H1 (cell line): Measurements from ENCODE around the gene TMEM132A. TPM values are rescaled to one million over a fixed set of nuclear protein-coding genes. Genes with fewer than 3 reads are reported as not detected.

Experiments used
- CTCF ChIA-PET: fragments of 300-600 bp; sonication (Branson Sonifier 250); formaldehyde crosslinking; loops from one replicate; lab custom pipeline; 2021; ENCODE audit not compliant: partially characterized antibody; lab: Charles Lee
- POLR2A ChIA-PET: fragments of 300-600 bp; sonication (Branson Sonifier 250); formaldehyde crosslinking; loops from one replicate; lab custom pipeline; 2021; ENCODE audit warnings: inconsistent platforms; ENCODE audit not compliant: partially characterized antibody; lab: Charles Lee
- DNase-seq, 2 experiments: peaks; one replicate each; pipeline versions ENCODE4 v3.0.0 to v3.0.0-alpha.2; 2010 to 2022; ENCODE audit warnings: low spot score in 2 of 2, low read depth in 1 of 2, mixed read lengths in 1 of 2
- FAIRE-seq: peaks from 2 replicates; lab custom pipeline; 2011; peaks lifted over from hg19 to GRCh38; lab: Jason Lieb, UNC
- H2AFZ ChIP-seq: 2 replicates; pipeline ENCODE4 v1.8.1; 2012; ENCODE audit warnings: low read length, inconsistent platforms
- H2AK5ac ChIP-seq: 2 replicates; pipeline ENCODE4 v1.6.1; 2013; ENCODE audit warnings: low read depth, low read length
- H2BK120ac ChIP-seq: replicated peaks from 2 replicates; pipeline ENCODE3; 2013; ENCODE audit warnings: low read depth, low read length, inconsistent platforms
- H2BK12ac ChIP-seq: 2 replicates; pipeline ENCODE4 v1.6.1; 2013; ENCODE audit warnings: low read depth, low read length
- H2BK15ac ChIP-seq: 2 replicates; pipeline ENCODE4 v1.6.1; 2013; ENCODE audit warnings: low read length
- H2BK20ac ChIP-seq: 2 replicates; pipeline ENCODE4 v1.6.1; 2013; ENCODE audit warnings: low read length
- H2BK5ac ChIP-seq: 2 replicates; pipeline ENCODE4 v1.6.1; 2013; ENCODE audit warnings: low read depth, low read length
- H3K14ac ChIP-seq: 2 replicates; pipeline ENCODE4 v1.6.1; 2013; ENCODE audit warnings: inconsistent platforms; ENCODE audit not compliant: insufficient read length
- H3K18ac ChIP-seq: 2 replicates; pipeline ENCODE4 v1.6.1; 2013; ENCODE audit warnings: low read length; ENCODE audit errors: extremely low read depth
- H3K23ac ChIP-seq: 2 replicates; pipeline ENCODE4 v1.6.1; 2013; ENCODE audit warnings: inconsistent platforms; ENCODE audit not compliant: insufficient read length
- H3K23me2 ChIP-seq: 2 replicates; pipeline ENCODE4 v1.6.1; 2013; ENCODE audit warnings: low read depth, low read length
- H3K27ac ChIP-seq: 2 replicates; pipeline ENCODE4 v1.6.1; 2011; ENCODE audit warnings: low read depth, low read length, inconsistent platforms
- H3K27me3 ChIP-seq, 4 experiments: replicated peaks in 1 of 4; 1 replicate in 1 of 4; 2 replicates in 3 of 4; pipeline versions ENCODE4 v1.6.1 to v1.8.1; 2011 to 2013; ENCODE audit warnings: low read length in 3 of 4, mild to moderate bottlenecking in 3 of 4, inconsistent platforms in 2 of 4, mixed read lengths in 2 of 4, moderate library complexity in 1 of 4; ENCODE audit not compliant: control insufficient read depth in 3 of 4, insufficient read depth in 3 of 4; ENCODE audit errors: extremely low read depth in 1 of 4
- H3K36me3 ChIP-seq, 4 experiments: 2 replicates each; pipeline versions ENCODE4 v1.6.1 to v1.8.1; 2011 to 2013; ENCODE audit warnings: mild to moderate bottlenecking in 4 of 4, low read length in 3 of 4, moderate library complexity in 2 of 4, control low read depth in 1 of 4, inconsistent platforms in 1 of 4; ENCODE audit not compliant: insufficient read depth in 4 of 4, control insufficient read depth in 2 of 4
- H3K4ac ChIP-seq: replicated peaks from 2 replicates; pipeline ENCODE3; 2013; ENCODE audit warnings: low read length, low read depth, mixed read lengths, inconsistent platforms; ENCODE audit not compliant: insufficient read length
- H3K4me1 ChIP-seq, 4 experiments: replicated peaks in 1 of 4; 1 replicate in 1 of 4; 2 replicates in 3 of 4; pipeline versions ENCODE4 v1.6.1 to v1.8.1; 2011 to 2013; ENCODE audit warnings: low read length in 3 of 4, inconsistent platforms in 2 of 4, mixed read lengths in 1 of 4; ENCODE audit not compliant: insufficient read depth in 4 of 4, control insufficient read depth in 3 of 4
- H3K4me2 ChIP-seq, 2 experiments: 2 replicates each; pipeline versions ENCODE4 v1.6.1 to v1.8.1; 2011 to 2013; ENCODE audit warnings: low read depth in 2 of 2, low read length in 2 of 2, control low read depth in 1 of 2, inconsistent platforms in 1 of 2, mild to moderate bottlenecking in 1 of 2; ENCODE audit not compliant: insufficient read depth in 1 of 2
- H3K4me3 ChIP-seq, 4 experiments: fragments of 200-600, 300-600 bp in 1 of 4; sonication (generic), shearing (Covaris generic), sonication (Bioruptor Twin) in 1 of 4; 2 replicates each; pipeline versions ENCODE4 v1.5.1 to v1.8.1; 2011 to 2016; ENCODE audit warnings: low read length in 4 of 4, low read depth in 3 of 4, control low read depth in 2 of 4, inconsistent platforms in 2 of 4, mild to moderate bottlenecking in 2 of 4, mixed read lengths in 1 of 4, moderate library complexity in 1 of 4; ENCODE audit not compliant: insufficient read depth in 2 of 4; ENCODE audit errors: extremely low read depth in 1 of 4
- H3K56ac ChIP-seq: replicated peaks from 2 replicates; pipeline ENCODE3; 2013; ENCODE audit warnings: low read depth, mild to moderate bottlenecking, mixed read lengths, low read length, inconsistent platforms; ENCODE audit not compliant: insufficient read length
- H3K79me1 ChIP-seq: 2 replicates; pipeline ENCODE4 v1.6.1; 2013; ENCODE audit warnings: low read depth, low read length, control low read depth
- H3K79me2 ChIP-seq, 2 experiments: 2 replicates each; pipeline versions ENCODE4 v1.6.1 to v1.8.1; 2012 to 2013; ENCODE audit warnings: low read length in 2 of 2, mild to moderate bottlenecking in 2 of 2, inconsistent platforms in 1 of 2; ENCODE audit not compliant: insufficient read depth in 2 of 2, control insufficient read depth in 1 of 2
- H3K9ac ChIP-seq, 4 experiments: replicated peaks in 1 of 4; 1 replicate in 1 of 4; 2 replicates in 3 of 4; pipeline versions ENCODE4 v1.6.1 to v1.8.1; 2011 to 2013; ENCODE audit warnings: low read depth in 3 of 4, low read length in 3 of 4, control low read depth in 2 of 4, mild to moderate bottlenecking in 2 of 4, moderate library complexity in 2 of 4, inconsistent platforms in 1 of 4; ENCODE audit errors: extremely low read depth in 1 of 4
- H3K9me3 ChIP-seq, 2 experiments: 2 replicates each; pipeline versions ENCODE4 v1.6.1 to v1.8.1; 2012 to 2013; ENCODE audit warnings: mild to moderate bottlenecking in 2 of 2, moderate library complexity in 2 of 2, control low read depth in 1 of 2, inconsistent platforms in 1 of 2, low read depth in 1 of 2, low read length in 1 of 2, mixed read lengths in 1 of 2; ENCODE audit not compliant: insufficient read depth in 2 of 2
- H4K20me1 ChIP-seq, 2 experiments: replicated peaks in 1 of 2; 2 replicates each; pipeline versions ENCODE3 to v1.8.1; 2011 to 2013; ENCODE audit warnings: inconsistent platforms in 2 of 2, low read length in 2 of 2, mild to moderate bottlenecking in 1 of 2; ENCODE audit not compliant: insufficient read depth in 2 of 2, control insufficient read depth in 1 of 2
- H4K5ac ChIP-seq: 2 replicates; pipeline ENCODE4 v1.6.1; 2013; ENCODE audit warnings: low read length, low read depth, mixed read lengths, inconsistent platforms; ENCODE audit not compliant: insufficient read length
- H4K8ac ChIP-seq: 2 replicates; pipeline ENCODE4 v1.8.0; 2013; ENCODE audit warnings: mild to moderate bottlenecking, moderate library complexity, low read length, inconsistent platforms; ENCODE audit not compliant: insufficient read depth; ENCODE audit errors: extremely low read depth
- H4K91ac ChIP-seq: replicated peaks from 2 replicates; pipeline ENCODE3; 2013; ENCODE audit warnings: low read length, mixed read lengths, inconsistent platforms; ENCODE audit not compliant: insufficient read length
- BACH1 ChIP-seq: IDR thresholded peaks from 2 replicates; pipeline ENCODE4 v1.6.1; 2012; ENCODE audit warnings: low read length, improper control_type of control experiment
- NANOG ChIP-seq: IDR thresholded peaks from 2 replicates; pipeline ENCODE4 v1.6.1; 2011; ENCODE audit warnings: low read length, low read depth, mild to moderate bottlenecking, inconsistent platforms; ENCODE audit not compliant: insufficient read depth, poor library complexity, severe bottlenecking
- WGBS, 2 experiments: shearing (Covaris generic) in 1 of 2; methylation state at CpG; one replicate each; pipeline versions ENCODE4 v1.1.6 to v1.1.7; 2013 to 2015; ENCODE audit warnings: low lambda C conversion rate in 2 of 2, mixed read lengths in 2 of 2, inconsistent platforms in 1 of 2, low coverage in 1 of 2, missing lambda C conversion rate in 1 of 2; ENCODE audit not compliant: insufficient replicate concordance in 2 of 2, insufficient coverage in 1 of 2, insufficient read length in 1 of 2; ENCODE audit errors: extremely low coverage in 1 of 2, missing lambda C conversion rate in 1 of 2; 5-methylcytosine and 5-hydroxymethylcytosine counted together
- polyA plus RNA-seq, 7 experiments: library from polyadenylated mRNA; depleted of rRNA in 3 of 7; stranded (reverse) in 5 of 7; unstranded in 2 of 7; fragments of >200 nt in 5 of 7; fragments of 200-250 nt in 2 of 7; gene quantifications; 1 replicate in 5 of 7; 2 replicates in 1 of 7; 4 replicates in 1 of 7; pipeline versions ENCODE4 v1.2.1 to v1.2.3, GENCODE V29; 2011 to 2013; ENCODE audit warnings: missing spikeins in 2 of 7, mixed read lengths in 2 of 7
- total RNA-seq: library from RNA; stranded (reverse); fragmentation: NEBNext Ultra II Directional; extraction: Animal tissue kit (Norgen Biotek cat#: 25700); gene quantifications from 2 replicates; pipeline ENCODE4 v1.2.1, GENCODE V29; 2021

Gene TMEM132A
- total and polyA plus RNA-seq, 2 of the 8 experiments (the other 6 are each of a cell fraction or from before 2014, with no cell fraction given) = 46.6 to 97.9 TPM

DNA sequence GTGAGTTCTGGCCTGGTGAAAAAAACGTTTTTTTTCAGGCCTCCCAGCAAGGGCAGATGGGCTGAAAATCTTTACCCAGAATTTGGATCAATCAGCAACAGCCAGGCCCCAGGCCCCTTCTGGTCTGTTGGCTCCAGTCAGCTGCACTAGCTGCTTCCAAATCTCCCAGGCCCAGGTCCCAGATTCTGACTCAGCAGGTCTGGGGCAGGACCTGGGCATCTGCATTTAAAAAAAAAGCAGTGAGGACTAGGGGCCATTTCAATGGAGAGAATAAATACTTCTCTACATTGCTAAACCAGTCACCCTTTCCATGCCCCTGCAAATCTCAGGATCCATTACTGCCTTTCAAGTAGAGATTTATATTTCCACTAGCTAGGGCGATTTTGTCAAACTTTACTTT lies 23.4 kb downstream of the TMEM132A start:
- Histone ChIP-seq H3K36me3 (0 out of 8 replicates have a peak, but pooled peaks cover 0 to 2% (median 0%) of the 10 kb centered on the region in 4 experiments), H2BK20ac (no peak overlapping the region), H3K4ac (no peak overlapping the region), H2BK120ac (no peak overlapping the region), H4K91ac (no peak overlapping the region), H4K5ac (no peak overlapping the region), H3K79me2 (peaks cover 0 to 2% of the 10 kb centered on the region in 2 experiments; a peak in 1 of 4 replicates), H3K4me1 (peaks cover 0 to 22% (median 14%) of the 10 kb centered on the region in 4 experiments; a peak in 6 of 7 replicates), H3K27me3 (peaks cover 0 to 15% (median 7%) of the 10 kb centered on the region in 4 experiments; a peak in 4 of 7 replicates), H3K4me2 (peak overlapping the region; percentile 16 to 45; a peak in 2 of 4 replicates), H3K23me2 (peaks cover 15% of the 10 kb centered on the region; the same call in 1 of the 2 replicates), H3K23ac (no peak overlapping the region), H3K79me1 (no peaks in the 10 kb centered on the region; the same call in 1 of the 2 replicates), H2BK12ac (no peak overlapping the region), H3K9me3 (no peaks in the 10 kb centered on the region), H3K4me3 (no peak overlapping the region), H4K8ac (no peak overlapping the region), H3K56ac (no peak overlapping the region), H2AK5ac (no peak overlapping the region), H4K20me1 (peaks cover 0 to 3% of the 10 kb centered on the region in 2 experiments), H3K27ac (no peak overlapping the region), H3K9ac (no peak overlapping the region), H2BK15ac (no peak overlapping the region), H3K18ac (no peak overlapping the region), H3K14ac (no peak overlapping the region), H2AFZ (no peak overlapping the region), H2BK5ac (no peak overlapping the region)
- DNase-seq = no peak
- no peak for TF ChIP-seq NANOG
- TF ChIP-seq BACH1 = peak; percentile 55
- WGBS, 2 experiments = 6% methylated on average over 2 of the region's 2 CpGs; no CpG with 5 or more reads in 1 of the 2 experiments
- ChIA-PET POLR2A (interaction anchor here (0.7 to 2.1 kb wide), 3 partner anchors 33 to 699 kb away, joined by 3 to 4 read pairs (median 3); partner anchors contain the start of gene TMEM138), CTCF (interaction anchor here (0.8 to 1.5 kb wide), 5 partner anchors 9 to 181 kb away, joined by 3 to 4 read pairs (median 3); no protein-coding TSS in a partner anchor)
- no peak for FAIRE-seq
